HG02870 (cell line): ENCODE data around the gene GNAO1.

Experiments used
- ATAC-seq: cut with Tn5 transposase; IDR thresholded peaks from one replicate; pipeline ENCODE4 v1.9.1; 2021; ENCODE audit warnings: mild to moderate bottlenecking, moderate library complexity; ENCODE audit not compliant: unreplicated experiment

GNAO1 gene

DNA sequence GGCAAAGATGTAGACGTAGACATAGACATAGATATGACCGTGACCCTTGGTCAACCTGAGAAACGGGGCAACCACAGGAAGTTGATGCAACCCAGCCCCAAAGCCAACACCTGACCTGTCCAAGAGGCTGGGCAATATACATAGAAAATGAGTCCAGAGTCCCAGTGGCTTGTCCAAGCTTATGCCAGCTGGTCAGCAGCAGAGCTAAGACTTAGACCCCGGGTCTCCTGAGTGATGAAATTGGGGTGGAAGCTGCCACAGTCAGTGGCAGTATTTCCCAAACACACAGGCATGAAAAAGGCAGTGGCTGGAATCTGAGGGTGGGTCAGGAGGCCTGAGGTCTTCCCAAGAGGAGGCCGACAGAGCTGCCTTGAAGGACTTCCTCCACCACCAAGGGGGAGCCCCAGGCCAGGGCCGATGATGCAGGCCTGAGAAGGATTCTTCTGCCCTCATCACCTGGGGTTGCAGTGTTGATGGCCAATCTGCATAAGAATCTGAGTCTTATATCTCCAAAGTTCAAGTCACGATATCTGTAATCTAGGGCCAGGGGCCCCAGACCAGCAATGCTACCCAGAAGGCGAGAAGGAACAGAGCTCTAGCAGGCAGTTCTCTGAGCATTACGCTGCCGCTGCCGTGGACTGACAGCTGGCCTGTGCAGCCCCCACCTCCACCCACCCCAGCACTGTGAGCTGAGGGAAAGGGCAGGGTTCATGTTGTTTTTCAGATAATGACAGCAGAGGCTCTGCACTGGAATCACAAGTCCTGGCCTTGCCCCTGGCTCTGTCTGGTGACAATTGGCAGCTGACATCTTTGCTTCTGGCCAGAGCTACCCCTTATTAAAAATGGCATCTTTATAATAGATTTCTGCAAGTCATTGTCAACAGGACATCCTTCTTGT lies 72.7 kb downstream of the GNAO1 start:
- no peak for ATAC-seq

DNA sequence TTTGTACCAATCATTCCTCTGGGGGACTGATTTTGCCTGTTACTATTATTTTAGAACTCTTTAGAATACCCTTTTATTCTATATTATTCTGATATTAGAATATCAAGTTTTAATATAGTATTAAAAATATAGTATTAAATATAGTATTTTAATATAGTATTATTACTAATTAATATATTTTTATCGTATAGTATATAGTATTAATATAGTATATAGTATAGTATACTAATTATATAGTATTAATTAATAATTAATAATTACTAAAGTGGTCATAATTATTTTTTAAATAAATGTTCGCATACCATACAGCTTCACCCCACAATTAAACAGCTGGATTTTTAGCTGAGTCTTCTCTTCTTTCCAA lies 73.3 kb downstream of the GNAO1 start:
- no peak for ATAC-seq

DNA sequence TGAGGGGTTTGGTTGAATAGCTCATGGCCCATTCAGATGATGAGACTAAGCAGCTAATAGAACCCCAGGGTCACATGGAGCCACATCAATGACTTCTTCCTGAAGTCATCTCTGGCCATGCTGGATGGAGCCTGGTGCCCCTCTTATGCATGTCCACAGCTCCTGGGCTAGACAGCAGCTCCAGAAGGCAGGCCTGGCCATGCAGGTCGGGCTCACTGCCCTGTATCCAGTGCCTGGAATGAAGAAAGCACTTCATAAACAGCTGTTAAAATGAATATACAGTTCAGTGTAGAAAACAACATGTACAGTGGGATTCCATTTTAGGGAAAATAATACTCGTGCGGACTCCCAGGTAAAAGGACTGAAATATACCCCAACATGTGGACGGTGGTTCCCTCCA lies 73.9 kb downstream of the GNAO1 start:
- no peak for ATAC-seq

DNA sequence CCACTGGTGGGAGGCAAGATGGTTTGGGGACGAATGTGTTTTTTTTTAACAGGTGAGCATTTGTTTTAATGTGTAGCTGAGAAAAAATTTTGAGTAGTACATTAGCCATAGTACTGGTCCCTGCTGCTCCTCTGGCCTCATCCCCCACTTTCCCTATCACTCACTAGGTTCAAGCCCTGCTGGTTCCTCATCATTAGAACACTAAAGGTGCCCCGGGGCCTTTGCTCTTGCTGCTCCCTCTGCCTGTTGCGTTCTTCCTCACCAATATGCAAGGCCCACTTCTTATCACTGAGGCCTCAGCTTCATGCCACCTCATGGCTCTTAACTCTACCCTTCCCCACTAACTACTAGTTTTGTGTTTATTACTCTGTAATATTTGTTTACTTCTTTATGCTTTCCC lies 74.5 kb downstream of the GNAO1 start:
- ATAC-seq: no peak

DNA sequence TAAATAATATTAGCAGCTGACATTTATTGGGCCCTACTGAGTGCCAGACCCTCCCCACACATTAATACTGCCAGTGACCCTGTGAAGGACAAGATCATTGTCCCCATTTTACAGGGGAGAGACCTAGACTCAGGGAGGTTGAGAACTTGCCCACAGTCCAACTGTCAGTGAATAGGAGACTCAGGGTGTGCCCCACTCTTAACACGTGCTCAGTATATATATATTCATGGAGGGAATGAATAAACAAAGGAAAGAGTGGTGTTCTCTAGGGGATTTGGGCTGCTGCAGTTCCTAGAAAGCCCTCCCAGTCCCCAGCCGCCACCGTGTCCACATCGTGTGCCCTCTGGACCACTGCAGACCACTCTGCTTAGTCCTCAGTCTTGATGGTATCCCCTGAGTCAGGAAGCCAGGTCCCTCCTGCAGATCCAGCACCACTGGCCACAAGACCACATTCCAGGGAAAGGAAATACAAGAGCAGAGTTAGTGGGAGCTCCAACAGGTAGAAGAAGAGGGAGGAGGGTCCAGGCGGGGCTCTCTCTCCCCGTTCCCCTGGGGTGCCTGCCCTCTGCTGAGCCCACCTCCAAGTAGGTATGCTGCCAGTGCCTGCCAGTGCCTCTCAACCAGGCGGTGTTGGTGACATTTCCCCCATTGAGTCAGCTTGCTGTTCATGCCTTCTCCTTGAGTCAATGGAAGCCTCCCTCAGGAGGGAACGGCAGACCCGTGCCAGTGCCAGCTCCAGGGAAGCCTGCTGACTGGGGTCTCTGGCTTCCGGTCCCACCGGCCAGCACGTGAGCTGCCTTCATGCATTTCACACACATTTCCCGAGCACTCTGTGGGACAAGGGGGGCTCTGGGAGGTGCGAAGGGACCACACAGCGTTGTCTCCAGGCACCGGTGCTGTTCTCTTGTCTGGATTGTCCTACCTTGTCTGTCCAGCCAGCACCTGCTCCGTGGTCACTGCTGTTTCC lies 75.6 kb downstream of the GNAO1 start:
- no peak for ATAC-seq

DNA sequence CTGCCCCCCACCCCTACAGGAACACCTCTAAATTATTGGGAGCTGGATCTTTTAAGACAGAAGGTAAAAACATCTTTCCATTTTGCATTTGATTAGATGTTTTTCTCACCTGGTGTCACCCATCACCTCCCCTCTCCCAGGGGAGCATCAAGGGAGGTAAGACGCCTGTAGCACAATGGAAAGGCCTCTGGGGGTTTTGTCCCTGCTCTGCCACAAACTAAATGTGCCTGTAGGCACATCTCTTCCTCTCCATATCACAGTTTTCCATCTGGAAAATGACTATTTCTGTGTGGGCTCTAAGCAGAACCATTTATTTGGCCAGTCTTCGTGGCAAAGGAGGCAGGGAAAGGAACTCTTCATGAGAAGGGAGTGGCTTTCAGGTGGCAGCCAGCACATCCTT lies 76.6 kb downstream of the GNAO1 start:
- no peak for ATAC-seq

DNA sequence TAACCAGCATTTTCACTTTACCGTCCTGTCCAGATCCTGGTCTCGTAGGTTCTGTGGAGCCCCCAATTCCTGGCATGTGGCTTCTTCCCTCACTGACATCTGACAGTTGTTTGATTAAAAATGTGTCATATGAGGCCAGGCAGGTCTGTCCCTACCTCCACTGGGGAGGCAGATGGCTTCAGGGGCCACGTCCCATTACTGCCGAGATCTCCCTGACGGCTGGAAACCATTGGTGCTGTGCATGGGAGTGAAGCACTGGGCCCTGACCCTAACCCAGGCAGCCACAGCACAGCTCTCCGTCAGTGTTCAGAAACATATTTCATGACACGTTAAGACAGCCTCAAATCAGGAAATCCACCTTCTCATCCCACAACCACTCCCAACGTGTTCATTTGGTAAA lies 77.5 kb downstream of the GNAO1 start:
- ATAC-seq: no peak

DNA sequence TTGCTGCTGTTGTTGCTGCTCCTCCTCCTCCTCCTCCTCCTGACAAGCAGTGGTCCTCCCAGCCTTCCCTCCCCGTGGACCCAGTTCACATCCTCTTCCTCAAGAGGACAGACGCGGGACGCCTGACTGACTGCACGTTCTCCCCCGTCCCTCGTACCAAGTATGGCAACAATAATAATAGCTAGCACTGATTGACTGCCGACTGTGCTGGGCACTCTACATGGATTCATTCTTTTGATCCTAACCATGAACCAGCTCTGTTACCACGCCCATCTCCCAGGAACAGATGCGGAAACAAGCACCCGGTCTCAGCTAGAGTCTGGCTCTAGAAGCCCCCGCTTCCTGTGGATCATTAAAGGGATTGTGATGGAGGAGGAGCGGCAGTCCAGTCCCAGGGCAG lies 78.0 kb downstream of the GNAO1 start:
- no peak for ATAC-seq

DNA sequence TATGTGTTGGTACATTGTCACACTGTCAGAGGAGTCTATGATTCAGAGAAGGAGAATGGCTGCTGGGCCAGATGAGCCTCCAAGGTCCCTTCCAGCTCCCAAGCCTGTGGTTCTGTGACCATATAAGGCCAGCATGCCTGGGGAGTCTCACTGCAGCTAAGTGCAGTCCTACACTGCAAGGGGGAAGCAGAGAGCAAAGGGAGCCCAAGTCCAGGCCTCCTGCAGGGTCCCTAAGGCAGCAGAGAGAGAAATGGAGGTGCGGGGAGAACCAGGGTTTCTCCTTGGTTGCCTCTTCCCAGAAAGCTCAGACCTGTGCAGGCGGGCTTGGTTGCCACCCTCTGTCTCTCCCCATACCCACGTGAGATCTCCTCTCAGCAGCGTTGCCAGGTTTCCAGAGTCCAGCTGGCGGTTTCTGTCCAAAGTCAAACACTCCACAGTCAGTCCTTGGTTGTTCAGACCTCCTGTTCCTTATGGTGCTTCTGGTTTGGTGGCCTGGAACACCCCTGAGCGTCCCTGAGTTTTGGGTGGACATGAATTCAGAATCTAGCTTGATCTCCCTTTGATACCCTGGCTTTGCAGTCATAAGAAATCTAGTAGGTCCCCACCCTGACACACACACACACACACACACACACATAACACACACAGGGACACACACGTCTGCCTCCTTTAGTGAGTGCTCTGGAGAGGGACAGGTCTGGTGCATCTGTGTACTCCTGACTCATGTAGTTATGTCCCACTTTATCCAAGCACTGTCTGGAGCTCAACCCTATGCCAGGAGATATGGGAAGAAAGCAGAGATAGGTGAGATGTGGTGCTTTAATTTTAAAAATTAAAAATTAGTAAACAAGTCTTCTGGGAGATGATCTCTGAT lies 78.8 kb downstream of the GNAO1 start:
- no peak for ATAC-seq

DNA sequence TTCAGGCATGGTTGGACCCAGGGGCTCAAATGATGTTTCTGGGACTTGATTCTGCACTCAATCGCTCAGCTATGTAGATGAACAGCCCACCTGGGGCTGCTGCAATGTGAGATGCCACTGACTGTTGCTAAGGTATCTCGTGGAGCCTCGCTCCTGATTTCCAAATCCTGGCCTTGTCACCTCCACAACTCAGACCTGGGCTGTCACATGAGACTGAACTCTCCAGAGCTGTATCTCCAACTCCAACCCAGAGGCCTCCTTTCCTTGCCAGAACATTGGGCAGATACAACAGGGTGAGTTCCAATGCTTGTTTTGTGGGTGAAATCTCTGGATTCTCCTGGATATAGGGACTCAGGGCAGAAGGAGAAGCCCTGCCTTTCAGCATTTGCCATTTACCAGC lies 79.5 kb downstream of the GNAO1 start:
- ATAC-seq: no peak

DNA sequence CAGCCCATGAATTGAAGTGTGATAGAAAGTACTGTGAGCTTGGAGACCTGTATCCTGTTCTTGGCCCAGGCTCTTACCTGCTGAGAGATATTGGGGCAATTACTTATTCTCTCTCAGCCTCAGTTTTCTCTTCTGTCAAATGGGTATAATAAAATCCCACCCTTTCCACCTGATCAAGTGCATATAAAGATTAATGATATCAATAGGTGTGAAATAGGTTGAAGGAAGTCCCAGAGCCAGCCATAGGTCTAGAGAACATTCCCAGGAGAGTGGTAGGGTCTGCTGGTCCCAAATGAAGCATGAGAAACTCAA lies 81.2 kb downstream of the GNAO1 start:
- ATAC-seq: no peak

DNA sequence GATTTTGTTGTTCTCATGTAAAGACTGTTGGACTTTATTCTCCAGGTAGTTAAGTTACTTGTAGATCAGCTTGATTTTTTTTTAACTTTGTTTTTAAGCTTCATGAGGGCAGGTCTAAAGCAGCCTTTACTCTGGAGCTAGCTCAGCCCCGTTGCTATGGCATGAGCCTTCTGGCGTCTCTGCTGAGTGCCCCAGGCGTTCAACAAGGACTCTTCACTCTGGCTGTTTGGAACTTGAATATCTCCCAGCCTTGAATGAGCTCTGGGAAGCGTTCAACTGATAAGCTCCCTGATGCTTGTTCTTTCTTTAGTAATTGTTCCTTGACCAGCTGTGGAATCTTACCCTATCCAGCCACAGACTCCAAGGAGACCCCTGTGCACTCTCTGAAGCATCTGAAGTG lies 82.3 kb downstream of the GNAO1 start:
- no peak for ATAC-seq

DNA sequence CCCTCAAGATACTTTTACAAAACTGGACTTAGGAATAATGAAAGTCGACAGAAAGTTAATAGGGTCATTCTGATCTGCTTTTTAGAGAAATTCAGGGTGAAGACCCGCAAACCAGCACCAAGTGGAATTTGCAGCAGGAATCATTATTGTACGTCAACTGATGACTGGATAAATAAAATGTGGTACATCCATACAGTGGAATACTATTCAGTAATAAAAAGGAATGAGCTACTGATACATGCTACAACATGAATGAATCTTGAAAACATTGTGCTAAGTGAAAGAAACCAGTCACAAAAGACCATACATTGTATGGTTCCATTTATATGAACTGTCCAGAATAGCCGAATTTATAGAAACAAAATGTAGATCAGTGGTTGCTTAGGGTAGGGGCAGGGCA lies 83.1 kb downstream of the GNAO1 start:
- ATAC-seq: no peak

DNA sequence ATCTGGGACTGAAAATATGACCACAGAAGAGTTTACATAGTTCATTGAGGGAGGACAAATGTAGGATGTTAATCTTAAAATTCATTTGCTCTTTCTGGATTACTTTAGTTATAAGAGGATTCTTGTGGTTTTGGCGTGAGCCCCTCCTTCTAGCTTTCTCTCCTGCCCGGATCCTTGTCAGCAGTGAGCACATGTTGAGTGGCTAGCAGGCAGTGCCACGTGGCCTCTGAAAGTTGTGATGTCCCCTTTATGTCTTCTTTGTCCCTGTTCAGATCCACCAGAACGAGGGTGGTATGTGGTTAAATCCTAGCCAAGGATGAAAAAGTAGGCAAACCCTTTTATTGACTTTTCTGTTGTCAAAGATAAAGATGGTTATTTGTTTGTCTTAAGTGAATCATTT lies 83.8 kb downstream of the GNAO1 start:
- no peak for ATAC-seq

DNA sequence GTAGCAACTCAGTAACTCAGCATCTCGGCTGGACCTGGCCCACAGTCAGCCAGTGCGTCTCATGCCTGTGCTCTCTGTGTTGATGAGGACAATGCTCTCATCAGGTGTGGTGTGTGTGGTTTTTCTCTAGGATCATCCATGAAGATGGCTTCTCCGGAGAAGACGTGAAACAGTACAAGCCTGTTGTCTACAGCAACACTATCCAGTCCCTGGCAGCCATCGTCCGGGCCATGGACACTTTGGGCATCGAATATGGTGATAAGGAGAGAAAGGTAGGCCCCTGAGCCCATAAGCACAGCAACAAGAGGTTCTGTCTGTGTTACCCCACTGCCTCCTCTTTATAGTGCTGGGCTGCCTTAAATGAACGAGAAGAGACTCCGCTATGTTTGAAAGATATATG lies 84.5 kb downstream of the GNAO1 start:
- no peak for ATAC-seq

DNA sequence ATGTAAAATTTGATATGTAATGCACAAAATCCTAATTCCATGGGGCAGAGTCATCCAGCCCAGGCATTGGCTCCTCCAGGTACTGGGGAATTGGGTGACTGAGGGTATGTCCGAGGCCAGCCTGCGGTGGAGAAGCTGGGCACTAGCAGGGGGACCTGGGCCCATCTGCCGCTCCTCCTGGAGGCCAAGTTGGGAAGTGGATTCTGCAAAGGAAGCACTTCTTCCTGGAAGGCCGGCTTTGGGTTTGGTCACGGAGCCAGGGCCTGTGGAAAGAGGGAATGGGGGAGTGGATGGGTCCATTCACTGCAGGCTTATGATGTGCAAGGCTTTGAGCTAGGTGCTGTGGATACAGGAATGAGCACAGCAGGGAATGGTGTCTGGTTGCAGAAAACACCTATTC lies 85.8 kb downstream of the GNAO1 start:
- no peak for ATAC-seq

DNA sequence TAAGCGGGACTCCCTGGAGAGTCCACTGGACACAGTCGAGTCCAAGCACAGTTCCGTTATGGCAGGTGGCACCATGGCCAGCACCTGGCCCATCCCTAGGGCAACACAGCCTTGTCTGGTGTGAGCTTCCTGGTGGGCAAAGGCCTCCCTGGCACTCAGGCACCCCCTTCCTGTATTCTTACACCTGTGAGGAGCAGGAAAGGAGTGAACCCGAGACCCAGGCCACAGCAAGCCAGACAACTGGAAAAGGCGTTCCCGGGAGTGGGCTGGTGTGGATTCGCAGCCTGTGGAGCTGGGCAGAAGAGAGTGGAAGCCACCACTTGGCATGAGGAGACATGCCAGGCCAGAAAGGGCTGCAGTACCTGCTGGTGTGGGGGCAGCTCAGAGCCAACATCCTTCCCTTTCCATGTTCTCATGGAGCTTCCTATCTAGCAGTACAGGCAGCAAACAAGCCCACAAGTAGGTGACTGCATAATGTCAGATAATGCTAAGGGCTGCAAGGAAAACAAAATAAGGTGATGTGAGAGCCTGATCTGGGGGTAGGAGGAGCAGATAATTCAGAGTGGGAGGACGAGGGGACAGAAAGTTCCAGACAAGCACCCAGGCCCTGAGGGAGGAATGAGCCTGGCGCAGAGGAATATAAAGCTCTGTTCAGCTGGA lies 87.0 kb downstream of the GNAO1 start:
- ATAC-seq: no peak

DNA sequence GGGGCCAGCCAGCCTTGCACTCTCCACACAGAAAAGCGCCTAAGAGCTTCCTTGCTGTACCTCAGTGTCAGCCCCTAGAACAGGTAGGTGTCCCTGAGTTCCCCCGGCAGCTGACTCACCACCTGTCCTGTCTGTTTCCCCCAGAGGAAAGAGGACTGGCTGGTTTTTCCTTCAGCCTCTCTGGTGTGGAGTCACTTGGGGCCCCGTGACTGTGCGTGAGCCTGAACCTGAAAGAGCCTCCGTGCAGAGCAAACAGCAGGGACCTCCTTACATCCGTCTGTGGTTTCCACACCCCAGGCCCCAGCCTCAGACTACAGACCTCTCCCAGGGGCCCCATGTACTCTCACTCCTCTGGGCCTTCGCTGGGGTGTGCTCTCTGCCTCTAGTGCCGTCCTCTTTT lies 87.8 kb downstream of the GNAO1 start:
- ATAC-seq: no peak

DNA sequence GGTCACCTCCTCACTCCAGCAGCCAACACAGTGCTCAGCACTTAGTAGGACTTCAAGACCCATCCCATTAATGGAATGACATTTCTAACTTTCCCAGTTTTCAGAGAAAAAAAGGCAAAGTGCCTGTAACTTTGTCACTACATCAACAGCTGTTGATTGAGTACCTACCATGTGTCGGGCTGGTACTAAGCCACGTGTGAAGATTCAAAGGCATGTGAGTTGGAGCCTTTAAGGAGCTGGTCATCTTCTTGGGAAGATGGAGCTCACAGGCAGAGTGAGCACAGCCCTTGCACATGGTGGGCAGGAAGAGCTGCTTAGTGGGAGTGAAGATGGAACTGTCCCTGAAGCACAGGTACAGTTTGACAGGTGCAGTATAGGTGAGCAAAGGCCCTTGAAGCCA lies 88.6 kb downstream of the GNAO1 start:
- ATAC-seq: no peak

DNA sequence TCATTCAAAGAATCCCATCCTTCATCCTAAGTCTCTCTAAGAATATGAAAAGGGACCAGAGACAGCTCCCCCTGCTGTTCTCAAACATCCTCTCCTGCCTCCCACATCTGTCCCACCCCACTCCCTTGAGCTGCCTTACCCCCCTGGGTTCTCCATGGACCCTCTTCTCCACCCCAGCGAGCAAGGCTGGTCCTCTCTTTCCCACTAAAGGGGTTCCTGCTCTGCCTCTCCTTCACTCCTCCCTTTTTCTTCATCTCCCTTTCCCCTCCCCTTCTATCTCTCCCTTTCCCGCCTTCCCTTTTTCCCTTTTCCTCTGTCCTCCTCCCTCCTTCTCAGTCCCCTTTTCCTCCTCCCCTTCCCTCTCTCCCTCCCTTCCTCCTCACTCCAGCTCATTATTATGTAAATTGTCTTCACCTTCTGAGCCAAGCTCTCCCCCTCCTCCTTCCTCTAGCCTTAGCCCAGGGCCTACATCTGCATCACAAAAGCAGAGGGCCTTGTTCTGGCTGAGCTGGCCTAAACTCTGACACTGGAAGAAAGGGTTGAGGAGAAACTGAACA lies 90.0 kb downstream of the GNAO1 start:
- ATAC-seq: no peak
